ENCODE data around the gene PRSS1.
A peak's percentile ranks its signal among the peaks of the same experiment; 100 is the strongest.
"Not testable (repeated sequence)": the region's sequence is repeated elsewhere in the genome, so short reads cannot be mapped to it uniquely, and the experiment has no call there.

The PRSS1 gene

GRCh38 chr7:142749218-142749993 lies at the start of gene PRSS1:
Gene PRSS1, plus strand, starts transcription at chr7:142749472. Its CDS starts 13 bp downstream, at chr7:142749485.
- DNase-seq: no peak

- not testable (repeated sequence) for DNase-seq
Observed at GRCh38 chr7:142700935-142701334, 48.3 kb upstream of the PRSS1 start.

GRCh38 chr7:142703655-142704305 lies 45.5 kb upstream of the PRSS1 start:
- no peak for DNase-seq

- DNase-seq: not testable (repeated sequence)
Observed at GRCh38 chr7:142708726-142709125, 40.5 kb upstream of the PRSS1 start.

- no peak for DNase-seq
Observed at GRCh38 chr7:142709921-142710320, 39.4 kb upstream of the PRSS1 start.

- no peak for DNase-seq
Observed at GRCh38 chr7:142711196-142711595, 38.1 kb upstream of the PRSS1 start.

GRCh38 chr7:142711746-142712616 lies 37.3 kb upstream of the PRSS1 start:
- peak; percentile 24 for DNase-seq

- no peak for DNase-seq
Observed at GRCh38 chr7:142712617-142712957, 36.7 kb upstream of the PRSS1 start.

GRCh38 chr7:142714375-142714774 lies 34.9 kb upstream of the PRSS1 start:
- no peak for DNase-seq

- no peak for DNase-seq
Observed at GRCh38 chr7:142716596-142716995, 32.7 kb upstream of the PRSS1 start.

GRCh38 chr7:142717453-142717852 lies 31.8 kb upstream of the PRSS1 start:
- no peak for DNase-seq

GRCh38 chr7:142718313-142718712 lies 31.0 kb upstream of the PRSS1 start:
- no peak for DNase-seq

- DNase-seq: no peak
Observed at GRCh38 chr7:142720172-142720773, 29.0 kb upstream of the PRSS1 start.

- no peak for DNase-seq
Observed at GRCh38 chr7:142720986-142721385, 28.3 kb upstream of the PRSS1 start.

GRCh38 chr7:142722248-142722794 lies 27.0 kb upstream of the PRSS1 start:
- no peak for DNase-seq

- DNase-seq: no peak
Observed at GRCh38 chr7:142733271-142733670, 16.0 kb upstream of the PRSS1 start.

- DNase-seq: no peak
Observed at GRCh38 chr7:142739923-142740492, 9.3 kb upstream of the PRSS1 start.

GRCh38 chr7:142740786-142741185 lies 8.5 kb upstream of the PRSS1 start:
- no peak for DNase-seq

- DNase-seq: not testable (repeated sequence)
Observed at GRCh38 chr7:142741932-142742331, 7.3 kb upstream of the PRSS1 start.

- DNase-seq: no peak
Observed at GRCh38 chr7:142745091-142745635, 4.1 kb upstream of the PRSS1 start.

- DNase-seq: no peak
Observed at GRCh38 chr7:142745745-142746144, 3.5 kb upstream of the PRSS1 start.

GRCh38 chr7:142746264-142746663 lies 3.0 kb upstream of the PRSS1 start:
- no peak for DNase-seq
